MM.1S (cell line): Measurements from ENCODE around the gene MDFI.
"Not testable (repeated sequence)": the region's sequence is repeated elsewhere in the genome, so short reads cannot be mapped to it uniquely, and the experiment has no call there.

Source experiments
- DNase-seq: peaks from one replicate; pipeline ENCODE4 v3.0.0-alpha.2; 2015
- H2AFZ ChIP-seq: fragments of 300-600 bp; sonication (generic); 2 replicates; pipeline ENCODE4 v1.6.0; 2016; ENCODE audit warnings: antibody characterized with exemption, low read length
- H3F3A ChIP-seq: fragments of 300-600 bp; sonication (generic); 2 replicates; pipeline ENCODE4 v1.6.1; 2016; ENCODE audit warnings: mild to moderate bottlenecking, antibody characterized with exemption, low read length, moderate library complexity, mixed read lengths; ENCODE audit not compliant: insufficient read depth
- H3K27ac ChIP-seq: fragments of 300-600 bp; sonication (generic); 2 replicates; pipeline ENCODE4 v1.5.1; 2016; ENCODE audit warnings: mild to moderate bottlenecking, low read length
- H3K27me3 ChIP-seq: fragments of 300-600 bp; sonication (generic); replicated peaks from 2 replicates; pipeline ENCODE4 v1.6.0; 2016; ENCODE audit warnings: low read length; ENCODE audit not compliant: insufficient read depth
- H3K36me3 ChIP-seq: fragments of 300-600 bp; sonication (generic); replicated peaks from 2 replicates; pipeline ENCODE4 v1.6.1; 2016; ENCODE audit warnings: mild to moderate bottlenecking, low read length, mixed read lengths; ENCODE audit not compliant: insufficient read depth
- H3K4me1 ChIP-seq: fragments of 300-600 bp; sonication (generic); 2 replicates; pipeline ENCODE4 v1.6.1; 2016; ENCODE audit warnings: low read length, mixed read lengths
- H3K4me2 ChIP-seq: fragments of 300-600 bp; sonication (generic); 2 replicates; pipeline ENCODE4 v1.6.0; 2016; ENCODE audit warnings: low read depth, low read length
- H3K4me3 ChIP-seq: fragments of 300-600 bp; sonication (generic); 2 replicates; pipeline ENCODE4 v1.5.1; 2016; ENCODE audit warnings: low read length, mixed read lengths
- H3K79me2 ChIP-seq: fragments of 300-600 bp; sonication (generic); 2 replicates; pipeline ENCODE4 v1.6.1; 2016; ENCODE audit warnings: mixed run types, low read length, mixed read lengths
- H3K9ac ChIP-seq: fragments of 300-600 bp; sonication (generic); 2 replicates; pipeline ENCODE4 v1.6.1; 2016; ENCODE audit warnings: low read length, mixed read lengths
- H3K9me2 ChIP-seq: fragments of 300-600 bp; sonication (generic); replicated peaks from 2 replicates; pipeline ENCODE4 v1.6.1; 2016; ENCODE audit warnings: mild to moderate bottlenecking, low read length, mixed read lengths; ENCODE audit not compliant: insufficient read depth
- H3K9me3 ChIP-seq: fragments of 300-600 bp; sonication (generic); replicated peaks from 2 replicates; pipeline ENCODE4 v1.6.1; 2016; ENCODE audit warnings: mild to moderate bottlenecking, low read length, mixed read lengths; ENCODE audit not compliant: insufficient read depth
- H4K20me1 ChIP-seq: fragments of 300-600 bp; sonication (generic); 2 replicates; pipeline ENCODE4 v1.6.1; 2016; ENCODE audit warnings: mild to moderate bottlenecking, low read length, moderate library complexity, mixed read lengths; ENCODE audit not compliant: insufficient read depth
- CTCF ChIP-seq: fragments of 300-600 bp; sonication (generic); IDR thresholded peaks from 2 replicates; pipeline ENCODE4 v1.5.1; 2016; ENCODE audit warnings: antibody characterized with exemption, low read length, mixed read lengths
- EZH2 ChIP-seq: fragments of 300-600 bp; sonication (generic); optimal IDR thresholded peaks from 2 replicates; pipeline ENCODE3; 2017; ENCODE audit warnings: low read depth, mild to moderate bottlenecking, antibody characterized with exemption, low read length, mixed read lengths
- EZH2phosphoT487 ChIP-seq: fragments of 300-600 bp; sonication (generic); IDR thresholded peaks from 2 replicates; pipeline ENCODE4 v1.6.1; 2018; ENCODE audit warnings: antibody characterized with exemption, low read length

MDFI gene

GRCh38 chr6:41614715-41615114 lies 23.6 kb upstream of the MDFI start:
- Histone ChIP-seq H3K9me3 (no peaks in the 10 kb centered on the region), H3K36me3 (no peaks in the 10 kb centered on the region), H3K27me3 (peaks cover 3% of the 10 kb centered on the region; the same call in 1 of the 2 replicates), H3K27ac (no peak overlapping the region), H3F3A (no peaks in the 10 kb centered on the region), H3K4me2 (no peak overlapping the region), H3K79me2 (no peaks in the 10 kb centered on the region), H3K4me1 (no peaks in the 10 kb centered on the region), H3K9me2 (no peaks in the 10 kb centered on the region), H2AFZ (no peak overlapping the region), H3K9ac (no peak overlapping the region), H3K4me3 (no peak overlapping the region), H4K20me1 (no peaks in the 10 kb centered on the region)
- TF ChIP-seq EZH2 (no peak), CTCF (no peak), EZH2phosphoT487 (no peak)
- DNase-seq = no peak

- Histone ChIP-seq H3K27ac (no peak overlapping the region), H3K27me3 (peaks cover 3% of the 10 kb centered on the region; the same call in 1 of the 2 replicates), H2AFZ (no peak overlapping the region), H3K9ac (no peak overlapping the region), H4K20me1 (no peaks in the 10 kb centered on the region), H3K4me3 (no peak overlapping the region), H3K9me2 (no peaks in the 10 kb centered on the region), H3K4me2 (no peak overlapping the region), H3K4me1 (no peaks in the 10 kb centered on the region), H3K9me3 (no peaks in the 10 kb centered on the region), H3K36me3 (no peaks in the 10 kb centered on the region), H3K79me2 (no peaks in the 10 kb centered on the region), H3F3A (no peaks in the 10 kb centered on the region)
- no peak for DNase-seq
- TF ChIP-seq CTCF = no peak
Observed at GRCh38 chr6:41615311-41615710, 23.0 kb upstream of the MDFI start.

- Histone ChIP-seq H3K9ac (no peak overlapping the region), H3K4me2 (no peak overlapping the region), H3K9me2 (no peaks in the 10 kb centered on the region), H3K79me2 (no peaks in the 10 kb centered on the region), H3K27me3 (peaks cover 3% of the 10 kb centered on the region; the same call in 1 of the 2 replicates), H3K4me1 (no peaks in the 10 kb centered on the region), H2AFZ (no peak overlapping the region), H4K20me1 (no peaks in the 10 kb centered on the region), H3K9me3 (no peaks in the 10 kb centered on the region), H3K36me3 (no peaks in the 10 kb centered on the region), H3K4me3 (no peak overlapping the region), H3K27ac (no peak overlapping the region), H3F3A (no peaks in the 10 kb centered on the region)
- TF ChIP-seq CTCF (no peak), EZH2phosphoT487 (no peak), EZH2 (no peak)
- no peak for DNase-seq
Observed at GRCh38 chr6:41618598-41618997, 19.7 kb upstream of the MDFI start.

GRCh38 chr6:41619193-41619592 lies 19.1 kb upstream of the MDFI start:
- H4K20me1 ChIP-seq, H2AFZ ChIP-seq, H3K27me3 ChIP-seq, H3F3A ChIP-seq, H3K4me2 ChIP-seq, H3K9ac ChIP-seq, DNase-seq, H3K4me3 ChIP-seq, H3K4me1 ChIP-seq, H3K36me3 ChIP-seq, H3K9me3 ChIP-seq, H3K9me2 ChIP-seq, H3K79me2 ChIP-seq, H3K27ac ChIP-seq: not testable (repeated sequence)
